Measurements from ENCODE around the gene RDX.
"Not testable (repeated sequence)": the region's sequence is repeated elsewhere in the genome, so short reads cannot be mapped to it uniquely, and the experiment has no call there.

RDX gene

GRCh38 chr11:110311783-110312579, 15.6 kb upstream of the RDX start:
- Histone ChIP-seq H3K4me1 (peaks cover 2% of the 10 kb centered on the region), H3K9me3 (no peaks in the 10 kb centered on the region), H3K27me3 (peaks cover 20% of the 10 kb centered on the region), H3K36me3 (no peaks in the 10 kb centered on the region), H3K4me3 (ENCODE audit: low read depth, low read length) (no peak overlapping the region)
- TF ChIP-seq CTCF (IDR thresholded peaks at IDR 0.05; ENCODE audit: low read depth, low read length): no peak
- DNase-seq: no peak

- Histone ChIP-seq H3K9me3 (no peaks in the 10 kb centered on the region), H3K36me3 (no peaks in the 10 kb centered on the region), H3K27me3 (peaks cover 36% of the 10 kb centered on the region), H3K4me1 (no peaks in the 10 kb centered on the region), H3K4me3 (ENCODE audit: low read depth, low read length) (no peak overlapping the region)
- DNase-seq: no peak
- no peak for TF ChIP-seq CTCF (IDR thresholded peaks at IDR 0.05; ENCODE audit: low read depth, low read length)
Measured at GRCh38 chr11:110308071-110308470, 11.7 kb upstream of the RDX start.

GRCh38 chr11:110306019-110306388, 9.6 kb upstream of the RDX start:
- not testable (repeated sequence) for H3K36me3 ChIP-seq; DNase-seq; H3K9me3 ChIP-seq; H3K4me1 ChIP-seq; H3K4me3 ChIP-seq (ENCODE audit: low read depth, low read length)
- peaks cover 42% of the 10 kb centered on the region for H3K27me3 ChIP-seq

- Histone ChIP-seq H3K9me3 (no peaks in the 10 kb centered on the region), H3K36me3 (no peaks in the 10 kb centered on the region), H3K27me3 (peaks cover 42% of the 10 kb centered on the region), H3K4me3 (ENCODE audit: low read depth, low read length) (no peak overlapping the region), H3K4me1 (no peaks in the 10 kb centered on the region)
- DNase-seq: no peak
- no peak for TF ChIP-seq CTCF (IDR thresholded peaks at IDR 0.05; ENCODE audit: low read depth, low read length)
Measured at GRCh38 chr11:110305169-110306018, 9.0 kb upstream of the RDX start.

- no peak for DNase-seq
- peaks cover 51% of the 10 kb centered on the region for H3K27me3 ChIP-seq
- no peaks in the 10 kb centered on the region for H3K9me3 ChIP-seq
- H3K4me1 ChIP-seq: no peaks in the 10 kb centered on the region
- no peak for TF ChIP-seq CTCF (IDR thresholded peaks at IDR 0.05; ENCODE audit: low read depth, low read length)
- no peaks in the 10 kb centered on the region for H3K36me3 ChIP-seq
- H3K4me3 ChIP-seq (ENCODE audit: low read depth, low read length): no peak overlapping the region
Measured at GRCh38 chr11:110303414-110303826, 7.0 kb upstream of the RDX start.

GRCh38 chr11:110301577-110301976, 5.2 kb upstream of the RDX start:
- Histone ChIP-seq H3K4me3 (ENCODE audit: low read depth, low read length) (no peak overlapping the region), H3K27me3 (peaks cover 45% of the 10 kb centered on the region), H3K4me1 (no peaks in the 10 kb centered on the region), H3K36me3 (no peaks in the 10 kb centered on the region), H3K9me3 (no peaks in the 10 kb centered on the region)
- no peak for DNase-seq
- TF ChIP-seq CTCF (IDR thresholded peaks at IDR 0.05; ENCODE audit: low read depth, low read length): no peak

All from BE2C (cell line).